HG02623 (cell line): ENCODE measurements around the gene TNFRSF21.
A peak's percentile ranks its signal among the peaks of the same experiment; 100 is the strongest.
"Not testable (repeated sequence)": the region's sequence is repeated elsewhere in the genome, so short reads cannot be mapped to it uniquely, and the experiment has no call there.

Source experiments
- ATAC-seq: cut with Tn5 transposase; IDR thresholded peaks from one replicate; pipeline ENCODE4 v1.9.1; 2021; ENCODE audit warnings: moderate library complexity; ENCODE audit not compliant: unreplicated experiment

Gene TNFRSF21

DNA sequence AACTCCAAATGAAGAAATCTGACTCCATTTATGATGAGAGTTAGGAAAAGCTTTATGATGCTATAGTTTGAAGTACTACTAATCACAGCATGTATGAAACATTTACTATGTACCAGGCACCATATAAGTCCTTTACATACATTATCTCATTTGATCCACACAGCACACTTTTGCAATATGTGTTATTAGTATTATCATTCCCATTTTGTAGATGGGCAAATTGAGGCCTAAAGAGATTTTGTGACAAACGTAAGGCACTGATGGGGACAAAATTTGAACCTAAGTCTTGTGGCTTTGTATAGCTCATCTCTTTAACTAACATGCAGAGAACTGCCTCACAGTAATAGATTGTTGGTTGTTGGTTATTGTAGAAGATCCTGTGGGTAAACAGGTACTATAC, 14.2 kb upstream of the TNFRSF21 start:
- ATAC-seq: no peak

GRCh38 chr6:47323321-47323720, 13.6 kb upstream of the TNFRSF21 start:
- no peak for ATAC-seq

DNA sequence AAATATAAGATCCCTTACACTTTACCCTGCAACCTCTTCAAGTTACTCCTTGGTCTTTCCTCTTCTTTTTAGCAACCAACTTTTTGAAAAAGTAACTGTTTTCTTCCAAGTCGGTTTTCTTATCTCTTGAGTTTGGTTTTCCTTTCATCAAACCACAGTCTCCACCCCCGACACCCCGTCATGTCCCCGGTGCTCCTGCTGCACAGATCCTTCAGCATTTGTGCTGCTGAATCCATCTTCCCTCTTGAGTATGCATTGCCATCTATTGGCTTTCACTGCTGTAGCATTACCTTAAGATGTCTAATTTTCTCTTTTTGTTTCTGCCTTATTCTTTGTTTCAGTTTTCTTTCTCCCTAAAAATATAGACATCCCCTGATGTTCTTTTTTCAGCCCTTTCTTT, 11.9 kb upstream of the TNFRSF21 start:
- ATAC-seq: no peak

- no peak for ATAC-seq
These were observed 10.2 kb upstream of the TNFRSF21 start for GRCh38 chr6:47319867-47320266.

DNA sequence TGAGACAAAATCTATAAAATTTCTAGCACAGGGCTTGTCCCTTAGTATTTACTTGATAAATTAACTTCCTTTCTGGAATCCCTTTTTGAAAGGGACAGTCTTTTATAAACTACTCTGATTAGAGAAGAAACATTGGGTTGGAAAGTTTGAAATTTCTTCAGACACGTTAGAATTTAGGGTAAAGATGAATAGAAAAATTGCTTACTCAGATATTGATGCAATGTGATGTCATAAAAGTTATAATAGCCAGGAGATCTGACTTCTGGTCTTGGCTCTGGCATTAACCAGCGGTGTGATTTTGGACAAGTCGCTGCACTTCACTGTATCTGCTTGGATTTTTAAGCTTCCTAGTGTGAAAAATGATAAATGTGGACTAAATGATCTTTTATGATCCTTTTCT, 9.7 kb upstream of the TNFRSF21 start:
- no peak for ATAC-seq

- ATAC-seq: no peak
These were observed 8.7 kb upstream of the TNFRSF21 start for GRCh38 chr6:47318236-47318989.

DNA sequence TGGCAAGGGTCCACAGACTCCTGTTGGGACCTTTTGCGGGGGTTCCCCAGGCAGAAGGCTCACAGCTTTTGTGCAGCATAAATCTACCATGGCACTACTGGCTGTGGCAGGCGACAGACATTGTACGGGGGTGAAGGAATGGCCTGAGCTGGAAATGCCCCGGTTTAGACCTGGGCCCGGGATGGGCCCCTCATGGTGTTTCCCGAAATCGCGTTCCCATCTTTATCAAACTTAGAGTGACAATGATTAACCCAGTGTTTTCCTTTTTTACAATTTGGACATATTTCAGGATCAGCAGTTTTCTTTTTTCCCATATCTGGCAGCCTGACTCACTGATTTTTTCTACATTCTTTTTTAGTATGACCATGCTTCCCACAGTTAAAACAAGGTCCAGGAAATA, 5.5 kb upstream of the TNFRSF21 start:
- not testable (repeated sequence) for ATAC-seq

DNA sequence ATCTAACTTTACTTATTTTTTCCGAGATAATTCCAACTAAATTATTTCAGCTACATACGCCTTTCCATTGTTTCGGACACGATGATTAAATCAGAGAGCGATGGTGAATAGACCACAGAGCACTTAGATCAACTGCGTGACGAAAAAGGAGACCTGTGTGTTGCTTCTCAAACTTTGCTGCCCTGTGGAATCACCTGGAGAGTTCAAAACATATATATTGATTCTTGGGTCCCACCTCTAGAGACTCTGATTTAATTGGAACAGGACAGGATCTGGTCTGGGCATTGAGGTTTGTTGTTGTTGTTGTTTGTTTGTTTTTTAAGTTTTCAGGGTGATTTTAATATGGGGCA, 401 bp upstream of the TNFRSF21 start:
- ATAC-seq: no peak

GRCh38 chr6:47308552-47309290, 984 bp downstream of the TNFRSF21 start:
- ATAC-seq: no peak

- no peak for ATAC-seq
These were observed 1.5 kb downstream of the TNFRSF21 start for GRCh38 chr6:47308198-47308517.

DNA sequence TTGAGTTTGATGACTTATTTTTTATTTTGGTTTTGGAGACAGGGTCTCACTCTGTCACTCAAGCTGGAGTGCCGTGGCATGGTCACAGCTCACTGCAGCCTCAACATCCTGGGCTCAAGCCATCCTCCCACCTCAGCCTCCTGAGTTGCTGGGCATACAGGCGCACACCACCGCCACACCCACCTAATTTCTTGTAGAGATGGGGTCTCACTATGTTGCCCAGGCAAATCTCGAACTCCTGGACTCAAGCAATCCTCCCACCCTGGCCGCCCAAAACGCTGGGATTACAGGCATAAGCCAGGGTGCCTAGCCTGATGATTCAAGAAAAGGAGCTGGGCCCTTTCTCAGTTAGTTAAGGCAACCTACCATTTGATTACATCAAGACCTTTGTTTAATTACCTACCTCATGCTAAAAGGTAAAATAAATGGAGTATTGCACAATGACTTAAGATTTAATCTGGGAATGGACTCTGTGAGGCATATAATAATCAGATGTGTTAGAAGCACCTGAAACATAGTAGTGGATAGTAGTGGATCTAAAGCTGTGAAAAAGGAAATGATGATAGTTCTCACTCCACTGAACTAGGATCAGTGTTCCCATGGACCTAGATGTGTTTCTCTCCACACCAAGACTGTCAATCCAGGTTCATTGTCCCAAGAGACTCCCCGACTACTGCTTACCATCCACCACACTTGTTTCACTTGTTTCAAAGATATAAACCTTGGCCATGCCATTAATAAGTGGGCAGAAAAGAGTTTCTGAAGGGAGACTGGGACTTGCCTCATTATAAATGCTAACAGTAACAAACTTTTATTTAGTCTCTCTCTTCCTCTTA, 2.1 kb downstream of the TNFRSF21 start:
- ATAC-seq: no peak

GRCh38 chr6:47306887-47307286, 2.8 kb downstream of the TNFRSF21 start:
- no peak for ATAC-seq

DNA sequence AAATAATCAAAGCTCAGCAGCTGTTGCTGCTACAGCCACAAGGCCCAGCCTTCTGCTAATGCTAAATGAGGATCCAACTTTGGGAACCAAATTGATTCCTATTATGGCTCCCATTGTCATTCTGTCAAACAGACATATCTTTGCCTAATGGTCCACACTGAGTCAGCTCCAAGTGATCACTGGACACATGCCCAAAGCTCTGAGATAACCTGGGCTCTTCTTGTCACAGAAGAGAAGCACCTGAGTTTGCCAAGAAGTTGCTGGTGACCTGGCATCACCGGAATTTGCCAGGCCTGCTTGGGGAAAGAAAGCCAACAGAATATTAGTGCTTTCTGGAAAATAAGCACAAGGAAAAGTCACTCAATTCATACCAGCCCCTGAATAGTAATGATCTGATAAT, 5.8 kb downstream of the TNFRSF21 start:
- no peak for ATAC-seq

- no peak for ATAC-seq
These were observed 6.4 kb downstream of the TNFRSF21 start for GRCh38 chr6:47303342-47303741.

DNA sequence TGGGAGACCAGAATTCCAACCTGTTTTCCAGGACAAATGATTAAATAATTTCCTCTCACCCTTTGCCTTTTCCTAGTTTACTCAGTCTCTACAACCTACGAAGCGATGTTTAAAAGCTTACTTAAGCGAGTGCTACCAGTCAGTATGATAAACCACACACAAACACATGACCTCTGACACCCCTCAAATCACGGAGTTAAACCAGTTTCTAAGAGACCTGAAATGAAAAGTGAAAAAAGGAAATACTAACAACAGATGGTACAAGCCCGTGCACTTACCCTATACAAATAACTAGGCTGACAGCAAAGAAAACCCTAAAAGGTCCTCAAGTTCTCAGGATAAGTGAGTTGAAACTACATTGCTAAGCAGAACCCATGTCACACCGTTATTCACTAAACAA, 7.7 kb downstream of the TNFRSF21 start:
- peak; percentile 66 for ATAC-seq

- ATAC-seq: no peak
These were observed 8.3 kb downstream of the TNFRSF21 start for GRCh38 chr6:47301441-47301840.

DNA sequence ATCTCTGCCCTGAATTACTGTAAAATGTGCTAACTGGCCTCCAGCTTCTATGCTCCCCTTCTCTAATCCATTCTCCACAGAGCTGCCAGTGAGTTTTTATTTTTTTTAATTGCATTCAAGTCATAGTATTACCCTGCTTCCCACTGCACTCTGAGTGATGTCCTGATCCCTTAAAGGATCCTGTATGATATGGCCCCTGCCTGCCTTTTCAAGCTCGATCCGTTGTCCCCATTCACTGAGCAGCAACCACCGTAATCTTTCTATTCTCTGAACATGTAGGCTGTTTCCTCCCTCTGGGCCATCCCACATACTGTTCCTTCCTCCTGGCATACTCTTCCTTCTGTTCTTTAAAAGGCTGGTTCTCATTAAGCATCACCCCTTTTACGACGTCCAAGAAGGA, 9.3 kb downstream of the TNFRSF21 start:
- ATAC-seq: no peak

- ATAC-seq: no peak
These were observed 9.7 kb downstream of the TNFRSF21 start for GRCh38 chr6:47299965-47300364.

DNA sequence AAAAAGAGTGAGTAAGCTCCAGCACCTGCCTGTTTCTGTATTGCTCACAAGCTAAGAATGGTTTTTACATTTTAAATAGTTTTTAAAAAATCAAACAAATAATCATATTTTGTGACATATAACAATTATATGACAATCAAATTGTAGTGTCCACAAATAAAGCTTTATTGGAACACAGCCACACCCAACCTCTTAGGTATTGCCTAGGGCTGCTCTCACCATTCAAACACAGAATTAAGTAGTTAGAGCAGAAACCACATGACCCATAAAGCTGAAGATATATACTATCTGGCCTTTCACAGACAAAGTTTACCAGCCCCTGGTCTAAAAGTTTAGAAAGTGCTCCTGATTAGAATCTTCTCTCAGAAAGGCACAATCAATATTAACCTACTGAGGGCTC, 11.2 kb downstream of the TNFRSF21 start:
- ATAC-seq: no peak

- ATAC-seq: no peak
These were observed 14.7 kb downstream of the TNFRSF21 start for GRCh38 chr6:47294990-47295389.

- ATAC-seq: no peak
These were observed 16.8 kb downstream of the TNFRSF21 start for GRCh38 chr6:47292944-47293343.

GRCh38 chr6:47292027-47292426, 17.7 kb downstream of the TNFRSF21 start:
- no peak for ATAC-seq
